Hepatocyte (in vitro differentiated cells): ENCODE results near the gene SLX4. TPM values are rescaled to one million over a fixed set of nuclear protein-coding genes. Genes with fewer than 3 reads are reported as not detected.

Experiments
- DNase-seq: peaks from one replicate; pipeline ENCODE4 v3.0.0-alpha.2; 2016; ENCODE audit warnings: low spot score
- H2AFZ ChIP-seq: fragments of 200-600 bp; sonication (generic); 2 replicates; pipeline ENCODE4 v1.6.0; 2016; ENCODE audit warnings: antibody characterized with exemption, mild to moderate bottlenecking
- H3K27ac ChIP-seq: fragments of 200-600 bp; sonication (generic); 2 replicates; pipeline ENCODE4 v1.5.1; 2016; ENCODE audit warnings: mild to moderate bottlenecking
- H3K27me3 ChIP-seq: fragments of 200-600 bp; sonication (generic); 2 replicates; pipeline ENCODE4 v1.6.1; 2016
- H3K36me3 ChIP-seq: fragments of 200-600 bp; sonication (generic); replicated peaks from 2 replicates; pipeline ENCODE4 v1.5.1; 2016; ENCODE audit warnings: low read depth; ENCODE audit not compliant: insufficient read depth
- H3K4me1 ChIP-seq: fragments of 200-600 bp; sonication (generic); 2 replicates; pipeline ENCODE4 v1.5.1; 2016; ENCODE audit warnings: mild to moderate bottlenecking, moderate library complexity; ENCODE audit not compliant: insufficient read depth
- H3K4me2 ChIP-seq: fragments of 200-600 bp; sonication (generic); 2 replicates; pipeline ENCODE4 v1.6.0; 2016
- H3K4me3 ChIP-seq: fragments of 200-600 bp; sonication (generic); 2 replicates; pipeline ENCODE4 v1.5.1; 2016; ENCODE audit warnings: mild to moderate bottlenecking
- H3K79me2 ChIP-seq: fragments of 200-600 bp; sonication (generic); 2 replicates; pipeline ENCODE4 v1.6.0; 2017; ENCODE audit warnings: mild to moderate bottlenecking
- H3K9me2 ChIP-seq: fragments of 200-600 bp; sonication (generic); replicated peaks from 2 replicates; pipeline ENCODE4 v1.6.0; 2017; ENCODE audit warnings: mild to moderate bottlenecking; ENCODE audit not compliant: insufficient read depth
- H3K9me3 ChIP-seq: fragments of 200-600 bp; sonication (generic); 2 replicates; pipeline ENCODE4 v1.5.1; 2016; ENCODE audit warnings: low read depth, mild to moderate bottlenecking
- H4K20me1 ChIP-seq: fragments of 200-600 bp; sonication (generic); 2 replicates; pipeline ENCODE4 v1.6.0; 2016; ENCODE audit warnings: mild to moderate bottlenecking; ENCODE audit not compliant: insufficient read depth, poor library complexity, severe bottlenecking
- EZH2 ChIP-seq: fragments of 200-600 bp; sonication (generic); IDR thresholded peaks from 2 replicates; pipeline ENCODE4 v1.6.1; 2016; ENCODE audit warnings: antibody characterized with exemption, mild to moderate bottlenecking, borderline replicate concordance
- EZH2phosphoT487 ChIP-seq: fragments of 200-600 bp; sonication (generic); IDR thresholded peaks from one replicate; pipeline ENCODE4 v1.6.1; 2018; ENCODE audit warnings: antibody characterized with exemption, mild to moderate bottlenecking, low read depth, moderate library complexity; ENCODE audit not compliant: unreplicated experiment, severe bottlenecking
- WGBS: methylation state at CpG from one replicate; pipeline ENCODE4 v1.1.6; 2016; ENCODE audit warnings: low lambda C conversion rate; ENCODE audit errors: missing lambda C conversion rate; 5-methylcytosine and 5-hydroxymethylcytosine counted together
- polyA plus RNA-seq: library from polyadenylated mRNA; unstranded; fragments of >200 nt; fragmentation: Nextera tagmentation; extraction: Ambion mirVana; gene quantifications from 2 replicates; pipeline ENCODE4 v1.2.1, GENCODE V29; 2016
- total RNA-seq: library from RNA; depleted of rRNA; stranded (reverse); fragments of >200 nt; gene quantifications from 2 replicates; pipeline ENCODE4 v1.2.3, GENCODE V29; 2014
- TF ChIP-seq, protein P1 (sequence below): fragments of 200-600 bp; sonication (generic); IDR thresholded peaks from 2 replicates; pipeline ENCODE4 v1.5.1; 2016; ENCODE audit warnings: antibody characterized with exemption, mild to moderate bottlenecking; ENCODE audit not compliant: poor library complexity

SLX4 gene
- total and polyA plus RNA-seq, 2 experiments from 2014 or later = 1.9 to 4.6 TPM

GRCh38 chr16:3652373-3653195 is 41.2 kb upstream of the SLX4 start:
- Histone ChIP-seq H3K27ac (no peak overlapping the region), H4K20me1 (no peaks in the 10 kb centered on the region), H3K27me3 (no peaks in the 10 kb centered on the region), H3K36me3 (no peaks in the 10 kb centered on the region), H3K79me2 (peaks cover 39% of the 10 kb centered on the region), H2AFZ (no peak overlapping the region), H3K9me3 (no peaks in the 10 kb centered on the region), H3K4me3 (no peak overlapping the region), H3K4me1 (peaks cover 2% of the 10 kb centered on the region), H3K9me2 (no peaks in the 10 kb centered on the region), H3K4me2 (no peak overlapping the region)
- WGBS = 91% methylated on average over 14 of the region's 14 CpGs
- TF ChIP-seq EZH2 = no peak
- no peak for TF ChIP-seq EZH2phosphoT487
- TF ChIP-seq, protein P1, sequence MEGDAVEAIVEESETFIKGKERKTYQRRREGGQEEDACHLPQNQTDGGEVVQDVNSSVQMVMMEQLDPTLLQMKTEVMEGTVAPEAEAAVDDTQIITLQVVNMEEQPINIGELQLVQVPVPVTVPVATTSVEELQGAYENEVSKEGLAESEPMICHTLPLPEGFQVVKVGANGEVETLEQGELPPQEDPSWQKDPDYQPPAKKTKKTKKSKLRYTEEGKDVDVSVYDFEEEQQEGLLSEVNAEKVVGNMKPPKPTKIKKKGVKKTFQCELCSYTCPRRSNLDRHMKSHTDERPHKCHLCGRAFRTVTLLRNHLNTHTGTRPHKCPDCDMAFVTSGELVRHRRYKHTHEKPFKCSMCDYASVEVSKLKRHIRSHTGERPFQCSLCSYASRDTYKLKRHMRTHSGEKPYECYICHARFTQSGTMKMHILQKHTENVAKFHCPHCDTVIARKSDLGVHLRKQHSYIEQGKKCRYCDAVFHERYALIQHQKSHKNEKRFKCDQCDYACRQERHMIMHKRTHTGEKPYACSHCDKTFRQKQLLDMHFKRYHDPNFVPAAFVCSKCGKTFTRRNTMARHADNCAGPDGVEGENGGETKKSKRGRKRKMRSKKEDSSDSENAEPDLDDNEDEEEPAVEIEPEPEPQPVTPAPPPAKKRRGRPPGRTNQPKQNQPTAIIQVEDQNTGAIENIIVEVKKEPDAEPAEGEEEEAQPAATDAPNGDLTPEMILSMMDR = no peak
- DNase-seq = no peak

- Histone ChIP-seq H3K4me1 (peaks cover 11% of the 10 kb centered on the region), H3K4me3 (no peak overlapping the region), H3K9me3 (no peaks in the 10 kb centered on the region), H3K79me2 (peaks cover 30% of the 10 kb centered on the region), H3K27ac (no peak overlapping the region), H2AFZ (no peak overlapping the region), H3K4me2 (no peak overlapping the region), H3K9me2 (no peaks in the 10 kb centered on the region), H3K27me3 (no peaks in the 10 kb centered on the region), H3K36me3 (no peaks in the 10 kb centered on the region), H4K20me1 (no peaks in the 10 kb centered on the region)
- no peak for DNase-seq
- TF ChIP-seq EZH2 = no peak
- 89% methylated on average over 18 of the region's 18 CpGs for WGBS
Observed at GRCh38 chr16:3651461-3652372, 40.3 kb upstream of the SLX4 start.

DNA sequence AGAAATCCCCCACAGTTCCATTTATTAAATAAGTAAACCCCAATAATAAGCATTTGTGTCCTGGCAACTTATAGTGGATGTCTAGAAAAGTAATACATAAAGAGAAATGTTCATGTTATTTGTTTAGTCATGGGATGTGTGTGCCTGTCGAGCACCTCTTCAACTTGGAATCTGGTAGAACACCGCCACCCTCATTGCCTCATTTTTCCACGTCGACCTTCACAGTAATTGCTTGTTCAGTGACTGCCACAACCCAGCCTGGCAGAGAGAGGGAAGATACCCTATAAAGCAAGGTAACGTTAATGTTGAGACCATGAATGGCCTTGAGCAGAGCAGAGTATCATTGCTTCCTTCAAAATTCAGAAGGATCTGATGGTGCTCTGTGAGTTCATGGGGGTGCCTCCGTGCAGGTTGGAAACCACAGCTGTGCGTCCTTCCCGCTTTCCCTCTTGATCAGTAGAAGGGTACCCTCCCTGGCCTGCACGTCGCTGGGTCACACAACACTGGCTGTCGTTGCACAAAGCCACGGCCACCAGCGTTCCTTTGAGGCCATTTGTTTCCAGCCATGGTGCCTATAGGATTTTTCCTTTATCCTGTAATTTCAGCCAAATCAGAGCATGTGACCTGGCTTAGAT is 39.3 kb upstream of the SLX4 start:
- 94% methylated on average over 13 of the region's 13 CpGs for WGBS
- TF ChIP-seq EZH2 = no peak
- TF ChIP-seq EZH2phosphoT487 = no peak
- TF ChIP-seq, protein P1 = no peak
- H2AFZ ChIP-seq = no peak overlapping the region
- H3K4me1 ChIP-seq = peaks cover 20% of the 10 kb centered on the region
- H3K4me2 ChIP-seq = no peak overlapping the region
- no peaks in the 10 kb centered on the region for H3K9me2 ChIP-seq
- no peak for DNase-seq
- no peaks in the 10 kb centered on the region for H4K20me1 ChIP-seq
- H3K9me3 ChIP-seq = no peaks in the 10 kb centered on the region
- H3K4me3 ChIP-seq = no peak overlapping the region
- H3K79me2 ChIP-seq = peaks cover 23% of the 10 kb centered on the region
- H3K27me3 ChIP-seq = no peaks in the 10 kb centered on the region
- no peaks in the 10 kb centered on the region for H3K36me3 ChIP-seq
- H3K27ac ChIP-seq = no peak overlapping the region
